Pancreas (tissue), 10 donors: ENCODE results near the gene ECPAS. TPM values are rescaled to one million over a fixed set of nuclear protein-coding genes. Genes with fewer than 3 reads are reported as not detected.
A peak's percentile ranks its signal among the peaks of the same experiment; 100 is the strongest.

ENCODE experiments used
- ATAC-seq, 4 donors: fragments of 200-7000 bp; cut with Tn5 transposase; one replicate each; pipeline versions ENCODE4 v1.8.0 to v1.9.1; 2020; ENCODE audit warnings: mild to moderate bottlenecking in 4 of 4, moderate library complexity in 4 of 4
- DNase-seq, 6 donors: peaks; one replicate each; pipeline ENCODE4 v3.0.0-alpha.2; 2020
- FAIRE-seq: peaks from 2 replicates; lab custom pipeline; 2012; peaks lifted over from hg19 to GRCh38; lab: Jason Lieb, UNC
- H3K27ac ChIP-seq, 4 donors: fragments of 200-600 bp; sonication (generic); 1 replicate in 3 of 4; 2 replicates in 1 of 4; pipeline versions ENCODE4 v1.5.0 to v1.8.0; 2020
- H3K27me3 ChIP-seq, 4 donors: fragments of 200-600 bp; one replicate each; pipeline ENCODE4 v1.8.0; 2021
- H3K36me3 ChIP-seq, 3 donors: fragments of 200-600 bp; sonication (generic) in 1 of 3; one replicate each; pipeline versions ENCODE4 v1.5.0 to v1.8.0; 2020 to 2021
- H3K4me1 ChIP-seq, 3 donors: fragments of 200-600 bp; one replicate each; pipeline ENCODE4 v1.8.0; 2021
- H3K4me3 ChIP-seq, 4 donors: fragments of 200-600 bp; sonication (generic) in 2 of 4; one replicate each; pipeline versions ENCODE4 v1.5.0 to v1.8.0; 2020 to 2021
- H3K9me3 ChIP-seq, 4 donors: fragments of 200-600 bp; one replicate each; pipeline ENCODE4 v1.8.0; 2021
- CTCF ChIP-seq, 4 donors: fragments of 200-600 bp; sonication (generic) in 3 of 4; IDR thresholded peaks; one replicate each; pipeline versions ENCODE4 v1.5.0 to v1.8.0; 2021; ENCODE audit warnings: antibody characterized with exemption in 4 of 4
- WGBS, 2 donors: extraction: QIAGEN DNeasy Blood & Tissue Kit; methylation state at CpG; one replicate each; pipeline ENCODE4 v1.1.7; 2013; 5-methylcytosine and 5-hydroxymethylcytosine counted together
- intact Hi-C, 3 donors: fragments of 100-400 bp; cut with DNase I; formaldehyde crosslinking; loops; one replicate each; pipeline versions ENCODE4 v1.11.1 to v1.14.2; 2022
- polyA plus RNA-seq, 2 donors: library from polyadenylated mRNA; stranded (reverse); fragments of 200-250 nt; gene quantifications; one replicate each; pipeline ENCODE4 v1.2.3, GENCODE V29; 2013
- total RNA-seq, 6 donors: library from RNA; stranded (reverse); fragmentation: NEBNext Ultra II Directional in 4 of 6; extraction: Animal tissue kit (Norgen Biotek cat#: 25700) in 4 of 6; gene quantifications; one replicate each; pipeline versions ENCODE4 v1.2.1 to v1.2.4, GENCODE V29; 2021 to 2023
- donor health status: healthy with polysubstance abuse.
- donor health status: DM: no; HTN: no; CAD: no; lungs with moderate emphysema.
- donor health status: DM: no; HTN: no; CAD: no.
- donor health status: control.
- donor health status: control.
- donor health status: Bipolar disorder and iron deficiency.
- donor health status: DM: yes; HTN: yes; CAD: no.
- donor health status: DM: no; HTN: no; CAD: no.
- donor health status: DM: no; HTN: no; CAD: no.
- donor health status: DM: yes; HTN: yes; CAD: no.

The ECPAS gene
- total and polyA plus RNA-seq, 8 donors: 12.2 to 43.6 (median 38.6) TPM

- WGBS, 2 donors: 0 to 1% methylated on average over 18 to 78 of the region's 78 CpGs
- no peaks in the 10 kb centered on the region for H3K27me3 ChIP-seq
- no peak for FAIRE-seq
- no peaks in the 10 kb centered on the region for H3K9me3 ChIP-seq
- DNase-seq: peak in 3 of 6 donors; percentile 51 to 77 (median 74)
- peak in 3 of 4 donors; percentile 2 to 23 (median 4) for ATAC-seq
- TF ChIP-seq CTCF (IDR thresholded peaks at IDR 0.05): no peak
- peaks cover 0 to 10% (median 0%) of the 10 kb centered on the region in 3 donors for H3K4me1 ChIP-seq
- H3K27ac ChIP-seq: peak overlapping the region; percentile 90 to 96 (median 92)
- intact Hi-C loops: no loop called here
- H3K36me3 ChIP-seq: no peaks in the 10 kb centered on the region
- H3K4me3 ChIP-seq: peak overlapping the region in 3 of 4 donors; percentile 79 to 85 (median 83)
Observed at GRCh38 chr9:111483439-111483857, 735 bp downstream of the ECPAS start.

- 0% methylated on average over 44 to 76 of the region's 76 CpGs for WGBS, 2 donors
- FAIRE-seq: no peak
- Histone ChIP-seq H3K27me3 (no peaks in the 10 kb centered on the region), H3K36me3 (no peaks in the 10 kb centered on the region), H3K9me3 (no peaks in the 10 kb centered on the region), H3K27ac (peak overlapping the region; percentile 89 to 96 (median 92)), H3K4me1 (peaks cover 0 to 10% (median 0%) of the 10 kb centered on the region in 3 donors), H3K4me3 (peak overlapping the region; percentile 63 to 85 (median 81))
- peak; percentile 67 to 89 (median 72) for DNase-seq
- ATAC-seq: peak; percentile 69 to 84 (median 74)
- no peak for TF ChIP-seq CTCF (IDR thresholded peaks at IDR 0.05)
- intact Hi-C loops: no loop called here
Observed at GRCh38 chr9:111482694-111483438, 1.3 kb downstream of the ECPAS start.

GRCh38 chr9:111481885-111482636 is 2.1 kb downstream of the ECPAS start:
- peaks cover 0 to 10% (median 0%) of the 10 kb centered on the region in 3 donors for H3K4me1 ChIP-seq
- peak in 2 of 4 donors; percentile 11 to 14 for ATAC-seq
- 14 to 15% methylated on average over 13 of the region's 13 CpGs for WGBS, 2 donors
- no peak for TF ChIP-seq CTCF (IDR thresholded peaks at IDR 0.05)
- no peak for DNase-seq
- no peaks in the 10 kb centered on the region for H3K36me3 ChIP-seq
- intact Hi-C loops: no loop called here
- H3K4me3 ChIP-seq: peak overlapping the region; percentile 63 to 85 (median 81)
- no peaks in the 10 kb centered on the region for H3K27me3 ChIP-seq
- no peaks in the 10 kb centered on the region for H3K9me3 ChIP-seq
- FAIRE-seq: no peak
- peak overlapping the region; percentile 89 to 96 (median 92) for H3K27ac ChIP-seq

- TF ChIP-seq CTCF (IDR thresholded peaks at IDR 0.05): no peak
- Histone ChIP-seq H3K27me3 (no peaks in the 10 kb centered on the region), H3K9me3 (no peaks in the 10 kb centered on the region), H3K36me3 (no peaks in the 10 kb centered on the region), H3K4me3 (no peak overlapping the region), H3K27ac (no peak overlapping the region), H3K4me1 (peaks cover 4 to 9% (median 5%) of the 10 kb centered on the region in 3 donors)
- no peak for FAIRE-seq
- ATAC-seq: no peak
- 95% methylated on average over 3 of the region's 3 CpGs for WGBS, 2 donors
- no peak for DNase-seq
- intact Hi-C loops: no loop called here
Observed at GRCh38 chr9:111477677-111478076, 6.5 kb downstream of the ECPAS start.
